Activated CD4-positive, alpha-beta T cell treated with anti-CD3 and anti-CD28 coated beads, Interleukin-2, amount 50 U/mL, for 16 hours (primary cell): ENCODE results near the gene EPB41L4B.
"Not testable (repeated sequence)": the region's sequence is repeated elsewhere in the genome, so short reads cannot be mapped to it uniquely, and the experiment has no call there.

Source experiments
- DNase-seq: peaks from one replicate; pipeline ENCODE4 v3.0.0-alpha.2; 2020

Gene EPB41L4B

GRCh38 chr9:109295221-109296130 lies 25.4 kb downstream of the EPB41L4B start:
- DNase-seq = no peak

- no peak for DNase-seq
Measured at GRCh38 chr9:109290385-109290784, 30.5 kb downstream of the EPB41L4B start.

- DNase-seq = no peak
Measured at GRCh38 chr9:109289931-109290330, 30.9 kb downstream of the EPB41L4B start.

GRCh38 chr9:109289186-109289585 lies 31.7 kb downstream of the EPB41L4B start:
- no peak for DNase-seq

- DNase-seq = no peak
Measured at GRCh38 chr9:109286981-109287380, 33.9 kb downstream of the EPB41L4B start.

- no peak for DNase-seq
Measured at GRCh38 chr9:109286571-109286977, 34.3 kb downstream of the EPB41L4B start.

- not testable (repeated sequence) for DNase-seq
Measured at GRCh38 chr9:109283672-109284071, 37.2 kb downstream of the EPB41L4B start.

GRCh38 chr9:109283012-109283411 lies 37.8 kb downstream of the EPB41L4B start:
- DNase-seq = no peak

GRCh38 chr9:109282302-109282701 lies 38.6 kb downstream of the EPB41L4B start:
- no peak for DNase-seq

- no peak for DNase-seq
Measured at GRCh38 chr9:109281518-109281917, 39.3 kb downstream of the EPB41L4B start.

- DNase-seq = no peak
Measured at GRCh38 chr9:109278848-109279247, 42.0 kb downstream of the EPB41L4B start.

GRCh38 chr9:109278216-109278615 lies 42.6 kb downstream of the EPB41L4B start:
- DNase-seq = no peak

GRCh38 chr9:109277451-109277850 lies 43.4 kb downstream of the EPB41L4B start:
- no peak for DNase-seq

- DNase-seq = no peak
Measured at GRCh38 chr9:109276469-109277440, 44.1 kb downstream of the EPB41L4B start.

GRCh38 chr9:109274884-109275730 lies 45.8 kb downstream of the EPB41L4B start:
- DNase-seq = no peak

GRCh38 chr9:109273869-109274268 lies 47.0 kb downstream of the EPB41L4B start:
- DNase-seq = no peak

- DNase-seq = no peak
Measured at GRCh38 chr9:109272745-109273144, 48.1 kb downstream of the EPB41L4B start.

GRCh38 chr9:109272045-109272444 lies 48.8 kb downstream of the EPB41L4B start:
- no peak for DNase-seq

- DNase-seq = no peak
Measured at GRCh38 chr9:109270971-109271925, 49.6 kb downstream of the EPB41L4B start.

- no peak for DNase-seq
Measured at GRCh38 chr9:109270441-109270840, 50.4 kb downstream of the EPB41L4B start.

- DNase-seq = no peak
Measured at GRCh38 chr9:109269839-109270238, 51.0 kb downstream of the EPB41L4B start.
